Measurements from ENCODE around the gene GRK5.

DNA sequence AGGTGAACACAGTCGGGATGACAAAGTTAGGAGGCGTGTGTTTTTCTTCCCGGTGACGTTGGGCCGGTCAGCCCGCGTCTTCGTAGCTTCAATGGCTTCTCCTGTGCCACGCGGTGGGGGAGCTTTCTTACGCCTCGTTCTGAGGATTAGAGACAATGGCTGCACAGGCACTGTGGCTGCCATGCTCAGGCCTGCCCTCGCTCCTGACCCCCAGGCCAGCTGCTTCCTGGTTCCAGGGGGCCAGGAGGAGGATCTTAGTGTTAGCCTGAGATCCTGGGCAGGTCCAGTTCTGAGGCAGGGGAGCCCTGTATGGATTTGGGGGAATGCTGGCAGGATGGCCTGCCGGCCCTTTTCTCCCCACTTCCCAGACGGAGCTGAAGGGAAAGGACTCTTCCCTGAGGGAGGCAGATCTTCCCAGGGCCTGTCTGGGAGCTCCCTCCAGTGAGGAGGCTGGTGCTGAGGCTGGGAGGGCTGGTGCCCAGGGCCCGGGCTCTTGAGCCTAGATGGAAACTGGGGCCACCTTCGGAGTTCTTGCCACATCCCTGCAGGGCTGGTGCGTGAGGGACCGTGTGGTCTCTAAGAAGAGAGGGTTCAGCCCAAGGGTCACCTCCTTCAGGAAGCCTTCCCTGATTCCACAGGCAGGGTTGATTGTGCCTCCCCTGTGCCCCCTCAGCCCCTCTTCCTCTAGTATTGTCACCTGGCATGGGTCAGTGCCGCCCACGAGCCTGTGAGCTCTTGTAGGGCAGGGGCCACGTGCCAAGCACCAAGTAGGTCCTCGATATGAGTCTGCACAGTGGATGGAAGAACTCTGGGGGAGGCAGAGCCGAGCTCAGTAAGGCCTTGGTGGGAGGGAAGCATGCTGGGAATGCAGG is 101.4 kb downstream of the GRK5 start:
- no peak for TF ChIP-seq EZH2 (IDR thresholded peaks at IDR 0.05; ENCODE audit: insufficient read depth, poor library complexity, severe bottlenecking)
- TF ChIP-seq EZH2phosphoT487 (IDR thresholded peaks at IDR 0.05; ENCODE audit: insufficient read depth, low read depth): no peak
